NCI-H2196 (cell line): Measurements from ENCODE around the gene SLC9A9.
A peak's percentile ranks its signal among the peaks of the same experiment; 100 is the strongest.

Source experiments
- DNase-seq: peaks from one replicate; lab custom pipeline; 2025; ENCODE audit not compliant: unreplicated experiment; lab: John Stamatoyannopoulos, UW

SLC9A9 gene

GRCh38 chr3:143652118-143652517 lies 196.2 kb downstream of the SLC9A9 start:
- DNase-seq = no peak

DNA sequence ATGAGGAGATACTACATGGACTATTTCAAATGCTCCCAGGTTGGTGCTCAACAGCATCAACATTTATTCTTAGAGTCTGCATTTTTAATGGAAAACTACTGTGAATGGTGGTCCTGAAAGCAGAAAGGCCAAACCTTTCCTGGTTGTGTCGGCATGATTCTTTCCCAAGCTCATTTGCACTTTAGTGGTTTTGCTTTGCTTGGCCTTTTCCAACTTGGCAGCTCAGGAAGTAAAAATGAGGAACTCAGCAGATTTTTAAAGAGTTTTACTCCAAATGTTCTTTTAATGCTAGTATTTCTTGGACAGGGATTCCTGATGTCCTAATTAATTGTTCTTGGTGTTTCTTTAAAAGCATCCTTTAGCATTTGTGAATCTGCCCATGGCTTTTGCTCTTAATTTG lies 197.4 kb downstream of the SLC9A9 start:
- no peak for DNase-seq

DNA sequence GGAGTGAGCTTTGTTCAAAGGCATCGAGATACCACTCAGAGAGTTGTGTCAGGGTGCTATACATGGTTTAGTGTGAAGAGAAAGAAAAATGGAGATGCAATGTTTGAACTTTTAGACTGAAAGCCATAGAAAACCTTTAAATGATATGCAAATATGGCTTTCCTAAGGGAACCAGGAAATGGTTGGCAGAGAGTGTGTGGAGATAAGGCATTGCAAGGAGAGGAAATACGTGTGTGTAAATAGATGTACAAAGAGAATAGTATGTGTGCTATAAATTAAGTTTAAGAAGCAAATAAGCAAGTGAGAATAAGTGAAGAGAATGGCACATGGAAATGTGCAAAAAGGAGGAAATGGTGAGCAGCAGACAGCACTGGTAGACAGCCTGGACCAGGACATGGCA lies 198.1 kb downstream of the SLC9A9 start:
- DNase-seq = no peak

- no peak for DNase-seq
Measured at GRCh38 chr3:143648708-143649107, 199.6 kb downstream of the SLC9A9 start.

GRCh38 chr3:143648218-143648617 lies 200.1 kb downstream of the SLC9A9 start:
- no peak for DNase-seq

GRCh38 chr3:143644370-143645089 lies 203.7 kb downstream of the SLC9A9 start:
- peak; percentile 47 for DNase-seq

DNA sequence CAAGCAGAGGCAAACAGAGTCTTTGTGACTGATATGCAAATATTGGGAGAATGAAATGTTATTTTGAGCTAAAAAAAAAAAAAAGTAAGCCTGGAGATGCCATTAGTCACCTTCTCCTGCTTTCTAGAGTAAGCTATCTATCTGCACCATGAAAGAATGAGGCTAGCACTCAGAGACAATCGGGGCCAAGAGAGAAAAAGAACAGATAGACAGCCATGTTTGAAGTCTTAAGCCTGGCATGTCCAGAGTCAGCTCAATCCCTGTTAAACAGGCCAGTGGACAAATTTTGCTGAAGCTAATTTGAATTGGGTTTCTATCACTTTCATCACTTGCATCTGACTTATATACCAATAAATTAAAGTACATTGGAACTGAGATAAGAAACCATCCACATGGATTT lies 204.4 kb downstream of the SLC9A9 start:
- no peak for DNase-seq

GRCh38 chr3:143640774-143641173 lies 207.5 kb downstream of the SLC9A9 start:
- DNase-seq = no peak

DNA sequence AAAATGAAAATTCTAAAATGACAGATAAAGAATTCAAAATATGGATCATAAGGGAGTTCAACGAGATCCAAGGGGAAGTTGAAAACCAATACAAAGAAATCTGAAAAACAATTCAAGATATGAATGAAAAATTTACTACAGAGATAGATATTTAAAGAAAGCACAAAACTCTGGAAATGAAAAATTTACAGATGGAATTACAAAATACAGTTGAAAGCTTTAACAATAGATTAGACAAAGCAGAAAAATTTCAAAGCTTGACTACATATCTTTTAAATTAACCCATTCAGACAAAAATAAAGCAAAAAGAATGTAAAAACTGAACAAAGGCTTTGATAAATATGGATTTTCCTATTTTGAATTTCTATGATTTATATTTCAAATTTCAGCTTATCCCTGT lies 211.1 kb downstream of the SLC9A9 start:
- no peak for DNase-seq

DNA sequence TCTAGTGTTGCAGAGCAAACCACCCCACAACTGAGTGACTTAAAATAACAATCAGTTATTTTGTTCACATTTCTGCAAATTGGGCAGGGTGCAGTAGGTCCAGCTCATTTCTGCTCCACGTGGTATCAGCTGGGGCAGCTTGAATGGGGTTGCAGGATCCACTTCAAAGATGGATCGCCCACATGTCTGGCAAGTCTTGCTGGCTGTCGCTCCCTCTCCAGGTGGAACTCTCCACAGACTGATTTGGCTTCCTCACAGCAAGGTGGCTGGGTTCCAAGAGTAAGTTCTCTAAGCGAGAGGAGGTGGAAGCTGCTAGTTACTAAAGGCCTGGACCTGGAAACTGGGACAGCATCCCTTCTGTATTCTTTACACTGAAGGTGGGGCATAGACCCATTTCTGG lies 213.3 kb downstream of the SLC9A9 start:
- DNase-seq = no peak

DNA sequence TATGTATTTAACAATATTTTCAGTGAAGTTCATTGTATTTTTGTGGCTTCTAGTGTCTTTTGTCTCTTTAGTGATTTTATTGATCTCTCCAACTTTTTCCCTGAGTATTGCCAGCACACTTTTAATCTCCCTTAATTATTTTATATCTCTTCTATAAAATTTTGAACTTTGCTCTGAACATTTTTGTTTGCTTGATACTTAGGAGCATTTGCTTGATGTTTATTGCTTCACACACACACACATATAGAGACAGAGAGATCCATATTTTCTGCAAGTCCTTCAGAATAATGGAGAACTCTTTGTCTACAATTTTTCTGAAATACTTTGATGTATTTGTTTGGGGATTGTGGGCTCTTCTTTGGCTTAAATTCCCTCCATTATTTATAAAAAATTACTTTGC lies 213.8 kb downstream of the SLC9A9 start:
- no peak for DNase-seq

DNA sequence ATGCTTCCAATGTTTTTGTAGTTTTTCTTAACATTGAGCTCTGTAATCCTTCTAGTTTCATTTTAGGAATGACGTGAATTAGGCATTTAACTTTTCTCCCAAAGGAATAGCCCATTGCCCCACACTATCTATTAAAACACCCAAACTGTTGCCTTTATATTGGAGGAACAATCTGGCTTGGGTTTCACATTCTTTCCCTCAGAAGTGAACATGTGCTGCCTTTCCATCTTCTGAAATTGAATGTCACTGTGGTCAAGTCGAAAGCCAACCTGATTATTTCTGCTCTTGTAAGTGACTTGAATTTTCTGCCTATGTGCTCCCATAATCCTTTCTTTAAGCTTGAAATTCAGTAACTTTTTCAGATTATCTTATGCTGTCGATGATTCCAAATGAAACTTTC lies 214.5 kb downstream of the SLC9A9 start:
- no peak for DNase-seq

GRCh38 chr3:143629726-143630125 lies 218.5 kb downstream of the SLC9A9 start:
- no peak for DNase-seq

DNA sequence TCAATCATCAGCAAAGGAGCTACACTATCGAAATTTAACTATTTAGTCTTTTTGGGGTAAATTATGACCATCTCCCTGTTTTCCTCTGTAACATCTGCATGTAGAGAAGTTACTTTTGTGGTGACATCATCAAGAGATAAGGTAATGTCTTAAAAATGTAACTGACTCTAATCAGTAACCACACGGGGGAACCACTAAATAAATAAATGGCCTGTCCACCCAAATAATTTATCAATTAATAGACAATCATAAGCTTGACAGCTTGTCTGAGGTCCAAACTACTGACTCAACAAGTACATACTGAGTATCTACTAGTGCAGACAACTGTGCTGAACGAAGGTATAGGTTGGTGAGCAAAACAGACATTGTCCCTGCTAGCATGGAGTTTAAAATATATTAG lies 219.3 kb downstream of the SLC9A9 start:
- no peak for DNase-seq

- no peak for DNase-seq
Measured at GRCh38 chr3:143627336-143627735, 220.9 kb downstream of the SLC9A9 start.

GRCh38 chr3:143619231-143619630 lies 229.0 kb downstream of the SLC9A9 start:
- no peak for DNase-seq

- no peak for DNase-seq
Measured at GRCh38 chr3:143617050-143617449, 231.2 kb downstream of the SLC9A9 start.

GRCh38 chr3:143613226-143613625 lies 235.0 kb downstream of the SLC9A9 start:
- no peak for DNase-seq

DNA sequence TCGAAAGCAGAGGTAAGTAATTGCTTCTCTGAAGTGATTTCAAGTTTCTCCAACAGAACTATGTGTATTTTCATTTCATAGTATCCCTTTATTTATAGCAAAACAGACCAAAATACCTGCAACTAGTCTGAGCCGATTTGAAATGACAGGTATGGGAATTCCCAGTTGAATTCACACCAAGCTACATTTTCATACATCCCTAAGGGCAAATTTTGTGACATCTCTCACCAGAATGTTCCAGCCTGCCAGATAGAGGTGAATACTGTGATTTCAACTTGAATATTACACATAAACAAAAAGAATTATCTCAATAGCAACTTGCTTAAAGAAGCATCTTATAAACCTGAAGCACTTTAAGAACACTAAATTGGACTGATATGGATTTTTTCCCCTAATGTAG lies 235.7 kb downstream of the SLC9A9 start:
- DNase-seq = no peak

DNA sequence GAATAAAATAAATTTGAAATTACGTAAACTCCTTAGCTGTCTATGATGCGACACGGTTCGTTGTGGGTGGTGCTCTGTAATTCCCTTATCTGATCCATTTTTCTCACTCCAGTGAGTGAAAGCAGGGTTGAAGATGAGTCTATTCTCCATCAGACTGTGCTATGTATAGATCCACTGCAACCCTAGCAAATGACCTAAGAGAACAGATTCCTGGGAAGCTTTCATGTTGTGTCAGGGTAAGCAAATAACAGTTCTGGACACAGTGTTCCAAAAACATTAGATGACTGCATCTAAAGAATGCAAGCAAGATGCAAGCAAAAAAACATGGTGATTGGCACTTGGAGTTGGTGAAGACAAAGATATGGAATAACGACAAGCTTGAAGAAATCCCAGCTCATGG lies 239.3 kb downstream of the SLC9A9 start:
- DNase-seq = no peak

DNA sequence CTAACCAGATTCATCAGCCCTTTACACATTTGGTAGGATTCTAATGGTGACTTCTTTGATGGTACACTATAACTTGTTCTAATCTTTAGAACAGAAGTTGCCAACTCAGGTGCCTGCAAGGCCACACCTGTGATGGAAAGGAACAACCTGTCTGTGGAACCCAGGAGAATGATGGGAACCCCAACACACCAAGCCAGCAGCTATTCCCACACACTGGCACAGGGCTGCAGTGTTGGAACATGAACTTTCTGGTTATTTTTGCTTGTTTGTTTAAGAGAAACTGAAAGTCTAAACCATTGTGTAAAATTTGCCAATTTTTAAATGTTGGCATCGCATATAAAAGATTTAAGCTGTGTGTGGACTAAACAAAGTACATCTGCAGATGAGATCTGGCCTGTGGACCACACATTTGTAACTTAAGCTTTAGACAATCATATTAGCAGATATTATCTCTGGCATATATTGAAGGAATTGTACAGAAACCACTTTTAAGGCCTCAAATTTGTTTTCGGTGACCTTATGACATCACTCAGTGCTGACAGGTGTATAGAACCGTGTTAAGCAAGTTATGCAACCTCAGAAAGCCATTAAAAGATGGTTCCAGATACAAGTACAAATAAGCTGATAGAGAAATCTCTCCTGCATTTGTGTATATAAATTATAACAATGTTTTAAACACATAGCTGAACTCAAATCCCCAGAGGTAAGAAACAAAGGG lies 242.9 kb downstream of the SLC9A9 start:
- no peak for DNase-seq

- DNase-seq = no peak
Measured at GRCh38 chr3:143604402-143605185, 243.7 kb downstream of the SLC9A9 start.
